SK-N-MC (cell line): ENCODE data around the gene PEPD.

Source experiments
- EZH2 ChIP-seq: fragments of 200-600 bp; sonication (generic); IDR thresholded peaks from one replicate; pipeline ENCODE4 v1.6.1; 2017; ENCODE audit warnings: antibody characterized with exemption
- FOXP2 ChIP-seq: optimal IDR thresholded peaks from 2 replicates; pipeline ENCODE3; 2011; ENCODE audit warnings: mild to moderate bottlenecking, moderate library complexity; ENCODE audit not compliant: insufficient read depth; ENCODE audit errors: extremely low read length, control extremely low read depth
- POLR2AphosphoS5 ChIP-seq: IDR thresholded peaks from 2 replicates; pipeline ENCODE4 v1.6.1; 2012; ENCODE audit warnings: mild to moderate bottlenecking, low read depth, low read length, borderline replicate concordance

GRCh38 chr19:33486407-33486806 is 35.2 kb downstream of the PEPD start:
- TF ChIP-seq EZH2 (no peak), FOXP2 (no peak), POLR2AphosphoS5 (no peak)
